ENCODE measurements around the gene PLEKHM1.

PLEKHM1 gene

GRCh38 chr17:45405250-45406086 is 85.1 kb downstream of the PLEKHM1 start:
- DNase-seq: no peak
- TF ChIP-seq, protein P1, sequence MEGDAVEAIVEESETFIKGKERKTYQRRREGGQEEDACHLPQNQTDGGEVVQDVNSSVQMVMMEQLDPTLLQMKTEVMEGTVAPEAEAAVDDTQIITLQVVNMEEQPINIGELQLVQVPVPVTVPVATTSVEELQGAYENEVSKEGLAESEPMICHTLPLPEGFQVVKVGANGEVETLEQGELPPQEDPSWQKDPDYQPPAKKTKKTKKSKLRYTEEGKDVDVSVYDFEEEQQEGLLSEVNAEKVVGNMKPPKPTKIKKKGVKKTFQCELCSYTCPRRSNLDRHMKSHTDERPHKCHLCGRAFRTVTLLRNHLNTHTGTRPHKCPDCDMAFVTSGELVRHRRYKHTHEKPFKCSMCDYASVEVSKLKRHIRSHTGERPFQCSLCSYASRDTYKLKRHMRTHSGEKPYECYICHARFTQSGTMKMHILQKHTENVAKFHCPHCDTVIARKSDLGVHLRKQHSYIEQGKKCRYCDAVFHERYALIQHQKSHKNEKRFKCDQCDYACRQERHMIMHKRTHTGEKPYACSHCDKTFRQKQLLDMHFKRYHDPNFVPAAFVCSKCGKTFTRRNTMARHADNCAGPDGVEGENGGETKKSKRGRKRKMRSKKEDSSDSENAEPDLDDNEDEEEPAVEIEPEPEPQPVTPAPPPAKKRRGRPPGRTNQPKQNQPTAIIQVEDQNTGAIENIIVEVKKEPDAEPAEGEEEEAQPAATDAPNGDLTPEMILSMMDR (IDR thresholded peaks at IDR 0.05; ENCODE audit: low read depth, low read length, missing control alignments): no peak
- H3K4me3 ChIP-seq (ENCODE audit: low read depth, low read length): peak overlapping the region; percentile 42
- H3K36me3 ChIP-seq (replicated peaks): no peaks in the 10 kb centered on the region
- in situ Hi-C loops (cut with HindIII; ENCODE audit: low pct_ligation_motif_present, low sequenced_read_pairs): no loop called here
- no peak overlapping the region for H3K27ac ChIP-seq
- no peaks in the 10 kb centered on the region for H3K27me3 ChIP-seq (replicated peaks)

- no peak overlapping the region for H3K4me3 ChIP-seq (ENCODE audit: low read depth, low read length)
- TF ChIP-seq, protein P1 (IDR thresholded peaks at IDR 0.05; ENCODE audit: low read depth, low read length, missing control alignments): no peak
Measured at GRCh38 chr17:45404870-45405249, 85.7 kb downstream of the PLEKHM1 start.

DNA sequence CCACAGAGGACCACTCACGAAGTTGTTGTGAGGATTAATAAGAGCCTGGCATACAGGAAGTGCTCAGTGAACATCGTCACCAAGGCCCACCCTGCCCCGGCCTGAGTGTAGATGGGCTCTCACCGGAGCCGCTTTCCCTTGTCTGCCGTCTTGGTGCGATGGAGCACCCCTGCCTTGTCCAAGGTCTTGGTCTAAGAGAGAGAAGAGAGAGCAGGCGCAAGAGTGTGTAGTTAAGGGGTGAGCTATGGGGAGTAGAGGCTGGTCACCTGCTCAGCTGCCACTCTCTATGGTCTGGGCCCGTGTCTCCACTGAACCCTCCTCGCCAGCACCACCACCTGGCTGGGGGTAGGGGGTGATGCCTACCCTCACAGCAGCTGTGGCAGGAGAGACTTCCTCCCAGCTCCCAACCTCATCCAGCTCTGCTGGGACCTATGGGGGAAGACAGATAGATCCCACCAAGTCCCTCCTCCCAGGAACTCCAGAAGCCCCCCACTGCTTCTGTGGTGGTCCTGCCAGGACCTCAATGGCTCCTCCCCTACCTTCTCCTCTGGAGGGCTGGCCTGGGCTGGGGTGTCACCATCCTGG is 86.5 kb downstream of the PLEKHM1 start:
- Histone ChIP-seq H3K36me3 (replicated peaks) (no peaks in the 10 kb centered on the region), H3K27ac (no peak overlapping the region), H3K27me3 (replicated peaks) (no peaks in the 10 kb centered on the region), H3K4me3 (ENCODE audit: low read depth, low read length) (no peak overlapping the region)
- TF ChIP-seq, protein P1 (IDR thresholded peaks at IDR 0.05; ENCODE audit: low read depth, low read length, missing control alignments): no peak
- DNase-seq: no peak
- in situ Hi-C loops (cut with HindIII; ENCODE audit: low pct_ligation_motif_present, low sequenced_read_pairs): no loop called here

More at GRCh38 chr17:45404870-45405249, 85.7 kb downstream of the PLEKHM1 start:
- DNase-seq: no peak
- in situ Hi-C loops (cut with HindIII; ENCODE audit: low pct_ligation_motif_present, low sequenced_read_pairs): no loop called here
- H3K27me3 ChIP-seq (replicated peaks): no peaks in the 10 kb centered on the region
- no peaks in the 10 kb centered on the region for H3K36me3 ChIP-seq (replicated peaks)
- H3K27ac ChIP-seq: no peak overlapping the region

DNA sequence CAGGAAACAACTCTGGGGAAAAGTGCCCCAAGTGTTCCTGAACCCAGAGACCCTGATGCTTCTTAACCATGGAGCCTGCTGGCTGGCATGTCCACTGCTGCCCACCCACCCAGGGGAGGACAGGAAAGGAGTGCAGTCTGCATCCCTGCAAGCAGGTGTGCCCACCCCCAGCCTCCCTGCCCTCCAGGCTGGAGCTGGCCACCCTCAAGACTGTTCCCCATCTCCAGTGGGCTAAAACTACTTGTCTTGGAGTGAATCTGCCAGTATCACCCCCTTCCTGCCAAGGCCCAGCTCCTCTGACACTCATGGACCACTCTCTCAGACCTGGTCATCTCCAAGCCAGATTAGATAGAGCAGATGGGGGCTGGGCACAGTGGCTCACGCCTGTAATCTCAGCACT is 87.6 kb downstream of the PLEKHM1 start:
- Histone ChIP-seq H3K27me3 (replicated peaks) (no peaks in the 10 kb centered on the region), H3K4me3 (ENCODE audit: low read depth, low read length) (no peak overlapping the region), H3K27ac (no peak overlapping the region), H3K36me3 (replicated peaks) (no peaks in the 10 kb centered on the region)
- TF ChIP-seq, protein P1 (IDR thresholded peaks at IDR 0.05; ENCODE audit: low read depth, low read length, missing control alignments): no peak
- in situ Hi-C loops (cut with HindIII; ENCODE audit: low pct_ligation_motif_present, low sequenced_read_pairs): no loop called here
- DNase-seq: no peak

- DNase-seq: no peak
- Histone ChIP-seq H3K27me3 (replicated peaks) (no peaks in the 10 kb centered on the region), H3K27ac (no peak overlapping the region), H3K36me3 (replicated peaks) (no peaks in the 10 kb centered on the region), H3K4me3 (ENCODE audit: low read depth, low read length) (no peak overlapping the region)
- TF ChIP-seq, protein P1 (IDR thresholded peaks at IDR 0.05; ENCODE audit: low read depth, low read length, missing control alignments): peak; percentile 26
- in situ Hi-C loops (cut with HindIII; ENCODE audit: low pct_ligation_motif_present, low sequenced_read_pairs): loop anchor here (25.0 kb wide), 1 partner anchor 186 kb away; the partner anchor contains the start of gene FMNL1
Measured at GRCh38 chr17:45398800-45399199, 91.7 kb downstream of the PLEKHM1 start.

Data from brain microvascular endothelial cell (primary cell).